Activated naive CD8-positive, alpha-beta T cell treated with anti-CD3 and anti-CD28 coated beads, Interleukin-2, amount 50 U/mL, for 16 hours (primary cell): ENCODE results near the gene CCDC24.
A peak's percentile ranks its signal among the peaks of the same experiment; 100 is the strongest.

ENCODE experiments used
- DNase-seq: peaks from one replicate; pipeline ENCODE4 v3.0.0-alpha.2; 2020; ENCODE audit warnings: low read depth, low spot score

The CCDC24 gene

DNA sequence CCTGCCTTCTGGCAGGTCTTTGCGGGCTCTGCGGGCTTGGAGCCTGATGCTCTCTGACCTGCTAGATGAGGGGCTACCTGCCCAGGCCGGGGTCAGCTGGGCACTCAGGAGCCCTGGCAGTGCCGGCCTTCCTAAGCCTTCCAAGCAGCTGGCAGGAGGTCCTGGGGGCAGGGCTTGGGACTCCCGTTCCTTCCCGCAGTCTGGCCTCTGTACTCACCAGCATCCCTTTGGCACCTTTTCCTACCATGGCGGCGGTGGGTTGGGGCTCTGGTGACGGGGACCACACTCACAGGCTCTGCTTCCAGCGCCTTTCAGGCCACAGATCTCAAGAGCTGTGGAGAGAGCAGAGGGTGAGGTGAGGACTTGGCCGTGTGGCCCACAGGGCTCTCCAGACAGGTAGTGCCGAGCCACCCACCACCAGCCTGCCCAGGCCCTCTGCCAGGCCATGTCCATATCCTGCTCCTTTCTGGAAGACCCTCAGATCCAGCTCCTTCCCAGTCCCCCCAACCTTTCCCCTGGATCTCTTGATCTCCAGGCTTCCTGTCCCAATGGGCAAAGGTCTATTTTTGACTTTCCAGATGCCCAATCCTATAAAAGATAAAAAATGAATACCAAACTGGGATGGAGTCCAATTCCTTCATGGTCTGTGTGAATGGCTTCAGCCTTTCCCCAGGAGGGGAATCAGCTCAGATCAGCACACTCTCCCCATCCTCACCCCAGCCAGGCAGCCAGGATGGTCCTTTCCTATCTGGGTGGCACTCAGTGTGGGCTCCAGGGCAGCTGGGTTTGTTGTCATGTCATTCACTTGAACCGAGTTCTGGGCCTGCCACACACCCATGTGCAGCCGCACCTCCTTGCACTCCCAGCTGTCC is 32.9 kb downstream of the CCDC24 start:
- no peak for DNase-seq

DNA sequence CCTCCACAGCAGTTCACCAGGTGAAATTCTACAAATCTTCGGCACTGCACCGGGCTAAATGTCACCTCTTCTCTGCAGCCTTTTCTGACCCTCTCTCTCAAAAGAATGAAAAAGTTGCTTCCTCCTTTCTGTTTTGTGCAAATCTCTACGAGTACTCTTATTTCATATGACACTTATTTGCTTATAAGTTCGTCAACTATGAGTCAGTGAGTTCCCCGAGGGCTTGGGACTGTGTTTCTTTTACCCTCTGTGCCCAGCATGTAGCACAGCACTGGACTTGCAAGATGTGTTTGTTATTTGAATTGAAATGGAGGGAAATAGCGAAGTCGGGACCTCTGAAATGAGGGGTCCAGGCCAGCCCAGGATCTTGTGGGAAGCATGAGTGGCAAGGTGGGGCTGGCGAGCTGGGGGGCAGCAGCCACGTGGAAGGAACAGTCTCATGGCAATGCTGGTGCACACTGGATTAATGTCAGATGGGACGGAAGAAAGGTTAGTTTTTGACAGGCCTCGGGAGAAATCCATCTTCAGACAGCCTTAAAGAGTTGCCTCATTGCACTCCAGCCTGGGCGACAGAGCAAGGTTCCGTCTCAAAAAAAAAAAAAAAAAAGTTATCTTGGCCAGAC is 33.6 kb downstream of the CCDC24 start:
- no peak for DNase-seq

DNA sequence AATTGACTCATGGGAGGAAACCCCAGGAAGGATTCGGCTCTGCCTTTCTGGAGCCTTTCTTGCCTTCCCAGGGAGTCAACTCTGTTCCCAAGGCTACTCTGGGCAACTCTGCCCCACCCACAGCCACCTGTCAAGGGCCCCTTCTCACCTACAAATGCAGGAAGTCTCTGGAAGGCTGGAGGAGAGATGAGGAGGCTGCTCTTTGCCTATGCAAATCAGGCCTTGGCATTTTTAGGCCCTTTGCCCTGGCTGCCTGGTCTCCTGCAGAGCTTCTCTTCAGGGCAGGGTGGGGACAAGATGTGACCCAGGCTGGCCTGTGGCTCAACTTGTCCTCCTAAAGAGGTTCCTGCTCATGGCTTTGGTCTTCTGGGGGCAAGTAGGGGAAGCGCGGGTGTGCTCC is 34.4 kb downstream of the CCDC24 start:
- no peak for DNase-seq

GRCh38 chr1:44027320-44027719 is 35.9 kb downstream of the CCDC24 start:
- no peak for DNase-seq

DNA sequence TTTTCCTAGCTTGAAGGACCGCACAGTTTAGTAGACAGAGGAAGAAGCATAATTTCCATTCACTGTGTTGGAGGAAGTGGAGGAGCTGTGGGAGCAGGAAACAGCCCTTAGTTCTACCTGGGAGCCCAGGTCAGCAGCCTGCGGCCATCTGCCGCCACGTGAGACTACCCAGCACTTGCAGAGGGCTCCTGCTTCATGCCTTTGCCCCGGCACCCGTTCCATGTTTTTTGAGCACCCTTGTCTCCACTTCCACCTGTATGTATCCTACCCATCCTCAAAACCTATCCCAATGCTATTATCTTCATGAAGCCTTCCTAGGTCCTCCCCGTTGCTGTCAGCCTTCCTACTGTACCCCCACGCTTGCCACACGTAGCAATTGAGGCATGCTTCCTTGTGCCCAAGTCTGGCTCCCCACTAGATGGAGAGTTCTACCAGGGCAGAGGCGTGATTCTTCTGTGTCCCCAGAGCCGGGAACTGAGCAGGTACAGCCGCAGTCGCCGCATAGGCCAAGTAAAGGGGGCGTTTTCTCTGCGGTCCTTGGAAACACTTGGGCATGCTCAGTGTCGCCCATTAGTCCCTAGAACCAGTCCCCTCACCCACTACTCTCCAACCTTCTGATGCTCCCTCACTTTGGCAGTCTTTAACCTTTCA is 38.0 kb downstream of the CCDC24 start:
- DNase-seq = peak; percentile 17

GRCh38 chr1:44029911-44030604 is 38.7 kb downstream of the CCDC24 start:
- DNase-seq = peak; percentile 74

GRCh38 chr1:44030605-44031251 is 39.3 kb downstream of the CCDC24 start:
- peak; percentile 34 for DNase-seq

DNA sequence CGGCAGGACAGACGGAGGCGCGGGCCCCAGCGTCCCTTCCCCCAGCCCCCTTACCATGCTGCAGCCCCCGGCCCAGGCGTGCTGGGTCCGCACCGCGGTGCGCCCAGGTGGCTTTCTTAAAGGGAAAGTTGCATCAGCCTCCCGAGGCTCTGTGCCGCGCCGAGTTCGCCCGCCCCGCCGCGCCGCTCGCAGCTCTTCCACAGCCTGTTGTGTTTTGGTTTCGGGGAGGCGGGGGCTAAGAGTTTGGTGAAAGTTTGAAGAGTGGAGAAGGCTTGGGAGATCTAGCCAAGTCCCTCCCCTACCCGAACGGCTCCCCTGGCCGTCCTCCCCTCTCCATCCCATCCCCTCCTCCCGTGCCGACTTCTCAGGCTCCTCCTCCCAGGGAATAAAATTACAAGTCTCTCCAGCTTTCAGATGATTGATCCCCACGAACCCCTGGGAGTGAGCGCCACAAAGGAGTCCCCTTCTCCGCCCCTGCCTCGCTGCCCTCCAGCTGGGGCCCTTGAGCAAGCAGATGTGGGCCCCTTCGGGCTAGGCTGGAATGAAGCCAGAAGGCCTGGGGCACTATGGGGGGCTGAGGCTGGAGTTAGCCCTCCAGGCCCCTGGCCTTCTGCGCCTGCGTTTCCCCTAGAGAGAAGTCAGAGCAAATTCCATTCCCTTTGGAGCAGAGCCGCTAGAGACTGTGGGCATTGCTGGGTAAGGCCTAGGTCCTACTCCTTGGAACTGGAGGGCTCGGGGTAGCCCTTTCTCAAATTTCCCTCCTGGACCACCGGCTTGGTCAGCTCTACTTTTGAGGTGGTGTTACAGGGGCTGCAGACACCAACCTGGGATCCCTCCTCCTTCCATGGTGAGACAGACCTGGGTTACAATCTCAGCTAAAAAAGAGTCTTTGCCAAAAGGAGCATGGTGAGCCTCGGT is 40.1 kb downstream of the CCDC24 start, which contains the start of gene SLC6A9:
Gene SLC6A9 (minus strand): TSS at position 211 of the 918 bp plus-strand sequence. CDS start 7,185 bp downstream, outside the sequence.
- peak; percentile 48 for DNase-seq

- DNase-seq = no peak
Observed at GRCh38 chr1:44032170-44032790, 40.9 kb downstream of the CCDC24 start.

DNA sequence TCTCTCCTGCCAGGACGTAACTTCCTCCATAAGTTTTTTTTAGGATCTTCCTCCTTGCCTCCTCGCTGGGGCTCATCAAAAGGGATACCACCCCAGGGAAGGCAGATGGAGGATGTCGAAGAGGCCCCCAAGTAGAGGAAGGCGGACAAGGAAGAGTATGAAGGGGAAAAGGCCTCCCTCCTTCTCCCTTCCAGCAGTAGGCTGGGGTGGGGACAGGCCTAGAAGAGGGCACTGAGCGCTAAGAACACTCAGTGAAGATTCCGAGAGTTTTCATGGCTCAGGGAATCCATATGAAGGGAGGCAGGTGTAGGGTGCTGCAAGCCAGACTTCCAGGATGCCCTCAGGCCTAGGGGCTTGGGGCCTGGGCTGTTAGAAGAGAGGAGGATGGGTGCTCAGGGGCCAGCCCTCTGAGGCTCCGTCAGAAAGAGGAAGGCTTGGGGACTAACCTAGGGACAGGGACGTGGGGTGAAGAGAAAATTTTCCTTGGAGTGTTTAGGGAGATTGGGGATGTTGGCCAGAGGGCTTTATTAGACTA is 41.7 kb downstream of the CCDC24 start:
- no peak for DNase-seq

GRCh38 chr1:44033756-44034155 is 42.4 kb downstream of the CCDC24 start:
- no peak for DNase-seq

- DNase-seq = no peak
Observed at GRCh38 chr1:44034423-44034822, 43.0 kb downstream of the CCDC24 start.

DNA sequence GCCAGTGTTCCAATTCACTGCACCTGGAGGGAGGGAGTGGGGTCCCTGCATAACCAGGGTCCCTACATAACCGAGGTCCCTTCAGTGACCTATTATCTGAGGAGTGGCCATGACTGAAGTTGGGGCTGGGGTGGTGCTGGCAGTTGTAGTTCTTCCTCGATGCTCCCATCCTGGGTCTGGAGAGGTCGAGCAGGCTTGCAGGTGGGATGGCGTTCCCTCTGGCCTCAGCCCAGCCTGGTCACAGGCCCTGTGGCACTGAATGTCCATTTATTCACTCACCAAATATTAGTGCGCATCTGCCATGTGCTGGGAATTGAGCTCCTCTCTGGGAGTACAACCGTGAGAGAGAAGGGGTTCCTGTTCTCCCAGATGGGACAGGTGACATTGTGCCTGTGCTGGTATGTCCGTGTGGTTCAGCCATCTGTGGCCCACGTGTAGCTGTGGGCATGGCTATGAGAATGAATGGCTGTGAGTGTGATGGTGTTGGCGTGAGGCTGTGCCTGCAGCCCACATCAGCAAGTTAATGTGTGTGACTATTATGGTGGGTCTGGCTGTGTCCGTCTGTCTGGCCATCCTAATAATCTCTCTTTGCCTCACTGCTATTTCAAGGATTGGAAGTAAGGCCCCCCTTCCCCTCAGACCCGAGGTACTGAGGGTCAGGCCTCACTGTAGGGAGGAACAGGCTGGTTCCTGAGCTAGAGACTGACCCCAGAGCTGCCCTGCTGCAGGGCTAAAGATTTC is 43.7 kb downstream of the CCDC24 start:
- no peak for DNase-seq

DNA sequence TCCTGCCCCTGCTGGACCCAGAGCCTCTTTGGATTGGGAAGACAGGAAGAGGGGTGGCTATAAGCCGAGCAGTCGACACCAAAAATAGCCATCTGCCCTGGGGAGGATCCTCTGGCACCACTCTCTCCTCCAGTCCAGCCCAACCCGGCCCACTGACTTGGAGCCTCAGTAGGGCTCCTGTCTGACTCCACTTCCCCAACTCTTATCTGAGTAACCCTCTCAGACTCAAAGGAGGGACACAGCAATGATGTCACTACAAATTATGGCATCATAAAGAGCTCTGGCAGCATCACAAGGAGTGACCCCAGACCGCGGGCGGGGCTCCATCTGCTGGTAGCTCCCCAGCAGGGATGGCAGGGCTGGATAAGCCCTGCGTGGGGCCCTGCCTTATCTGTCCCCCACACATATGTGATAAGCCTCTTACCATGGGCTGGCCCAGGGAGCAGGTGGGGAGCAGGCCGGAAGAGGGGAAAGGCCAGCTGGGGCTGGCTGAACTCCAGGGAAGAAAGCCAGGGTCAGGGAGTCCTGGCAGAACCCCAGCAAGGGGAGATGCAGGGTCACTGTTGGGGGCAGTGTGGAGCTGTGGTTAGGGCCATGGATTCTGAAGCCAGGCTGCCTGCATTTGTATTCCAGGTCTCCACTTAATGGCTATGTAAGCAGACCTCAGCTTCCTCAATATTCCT is 44.5 kb downstream of the CCDC24 start:
- DNase-seq = no peak

- peak; percentile 52 for DNase-seq
Observed at GRCh38 chr1:44036409-44037139, 45.2 kb downstream of the CCDC24 start.

GRCh38 chr1:44037154-44037553 is 45.8 kb downstream of the CCDC24 start:
- no peak for DNase-seq

DNA sequence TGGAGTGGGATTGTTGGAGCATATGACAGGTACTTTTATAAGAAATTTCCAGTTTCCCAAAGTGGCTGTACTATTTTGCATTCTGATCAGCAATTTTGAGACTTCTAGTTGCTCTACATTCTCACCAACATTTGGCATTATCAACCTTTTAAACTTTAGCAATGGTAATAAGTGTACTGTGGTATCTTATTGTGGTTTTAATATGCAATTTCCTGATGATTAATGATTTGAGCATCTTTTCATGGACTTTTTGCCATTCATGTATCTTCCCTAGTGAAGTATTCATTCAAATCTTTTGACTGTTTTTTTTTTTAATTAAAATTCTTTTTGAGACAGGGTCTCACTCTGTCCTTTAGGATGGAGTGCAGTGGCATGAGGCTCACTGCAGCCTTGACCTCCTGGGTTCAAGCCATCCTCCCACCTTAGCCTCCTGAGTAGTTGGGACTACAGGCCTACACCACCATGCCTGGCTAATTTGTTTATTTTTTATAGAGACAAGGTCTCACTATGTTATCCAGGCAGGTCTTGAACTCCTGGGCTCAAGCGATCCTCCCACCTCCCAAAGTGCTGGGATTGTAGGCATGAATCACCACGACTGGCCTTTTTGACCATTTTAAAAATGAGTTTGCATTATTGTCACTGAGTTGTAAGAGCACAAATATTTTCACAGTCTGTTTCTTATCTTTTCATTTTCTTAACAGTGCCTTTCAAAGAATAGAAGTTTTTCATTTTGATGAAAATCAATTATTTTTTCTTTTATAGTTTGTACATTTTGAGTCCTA is 47.7 kb downstream of the CCDC24 start:
- DNase-seq = no peak
